GM12878 (cell line): ENCODE results near the gene FLT1. TPM values are rescaled to one million over a fixed set of nuclear protein-coding genes. Genes with fewer than 3 reads are reported as not detected.

ENCODE experiments used
- BMI1 ChIP-seq: fragments of 450-650 bp; IDR thresholded peaks from 2 replicates; pipeline ENCODE4 v1.6.1; 2016; ENCODE audit warnings: mild to moderate bottlenecking, moderate library complexity, borderline replicate concordance
- CHD4 ChIP-seq: fragments of 200-600 bp; sonication (generic); IDR thresholded peaks from 2 replicates; pipeline ENCODE4 v1.6.1; 2016; ENCODE audit warnings: mild to moderate bottlenecking
- MXI1 ChIP-seq: fragments of 150-350 bp; IDR thresholded peaks from 2 replicates; pipeline ENCODE4 v1.6.1; 2011; ENCODE audit warnings: low read depth, mild to moderate bottlenecking, inconsistent platforms, low read length, improper control_type of control experiment
- NFYA ChIP-seq: IDR thresholded peaks from 2 replicates; pipeline ENCODE4 v1.6.1; 2011; ENCODE audit warnings: low read depth, mild to moderate bottlenecking, low read length, improper control_type of control experiment, borderline replicate concordance
- RAD51 ChIP-seq: fragments of 450-650 bp; IDR thresholded peaks from 2 replicates; pipeline ENCODE4 v1.6.1; 2016; ENCODE audit warnings: moderate library complexity, mild to moderate bottlenecking, inconsistent platforms
- RFX5 ChIP-seq: IDR thresholded peaks from 2 replicates; pipeline ENCODE4 v1.6.1; 2011; ENCODE audit warnings: low read depth, low read length, improper control_type of control experiment
- YBX1 ChIP-seq: fragments of 450-650 bp; IDR thresholded peaks from 2 replicates; pipeline ENCODE4 v1.6.1; 2016; ENCODE audit warnings: antibody characterized with exemption
- polyA plus RNA-seq, 11 experiments: library from polyadenylated mRNA; depleted of rRNA in 4 of 11; unstranded in 6 of 11; stranded (reverse) in 5 of 11; fragments of >200 nt; fragmentation: Nextera tagmentation in 4 of 11; fragmentation: Illumina TruSeq in 1 of 11; extraction: Ambion mirVana in 4 of 11; extraction: Trizol in 1 of 11; gene quantifications; 1 replicate in 1 of 11; 2 replicates in 10 of 11; pipeline versions ENCODE4 v1.2.1 to v1.2.3, GENCODE V29; 2011 to 2016; ENCODE audit warnings: inconsistent platforms in 2 of 11, missing spikeins in 2 of 11, low read depth in 1 of 11
- total RNA-seq, 4 experiments: library from RNA; depleted of rRNA in 3 of 4; stranded (reverse); fragments of >200 nt in 3 of 4; fragmentation: Illumina TruSeq in 1 of 4; extraction: Trizol in 1 of 4; gene quantifications; 2 replicates each; pipeline versions ENCODE4 v1.2.1 to v1.2.3, GENCODE V29; 2013 to 2021
- TF ChIP-seq, protein P1 (sequence below): fragments of 450-650 bp; IDR thresholded peaks from 2 replicates; pipeline ENCODE4 v1.6.1; 2016; ENCODE audit warnings: mild to moderate bottlenecking
- TF ChIP-seq, protein P2 (sequence below): fragments of 150-350 bp; IDR thresholded peaks from 2 replicates; pipeline ENCODE4 v1.6.1; 2016; ENCODE audit warnings: low read depth, low read length

Gene FLT1
- total and polyA plus RNA-seq, 10 of the 15 experiments (the other 5 are each of a cell fraction or from before 2014, with no cell fraction given), result 0.55 to 5.6 (median 0.84) TPM

DNA sequence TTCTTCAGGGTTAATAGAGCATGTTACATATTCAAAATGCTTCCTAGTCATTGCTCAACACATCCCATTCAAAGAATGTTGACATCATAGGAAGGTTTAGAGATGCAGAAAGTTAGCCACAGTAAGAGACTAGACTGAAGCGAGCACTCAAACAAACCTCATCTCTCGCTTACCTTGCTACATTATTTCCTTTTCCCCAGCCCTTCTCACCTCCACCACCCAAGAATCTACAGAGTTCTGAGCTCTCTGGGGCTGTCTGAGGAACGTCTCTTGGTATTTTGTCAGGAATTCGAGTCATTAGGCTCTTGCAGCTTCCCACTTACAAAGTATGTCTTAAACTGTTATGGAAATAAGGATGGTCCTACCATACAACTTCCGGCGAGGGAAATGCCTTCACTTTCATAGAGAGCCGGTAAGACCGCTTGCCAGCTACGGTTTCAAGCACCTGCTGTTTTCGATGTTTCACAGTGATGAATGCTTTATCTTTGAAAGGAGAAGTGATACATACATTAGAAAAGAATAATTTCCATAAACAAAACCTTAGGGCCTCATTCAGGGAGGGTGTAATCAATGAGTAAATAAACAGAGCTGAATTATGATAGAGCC lies 65.1 kb downstream of the FLT1 start (continued):
- TF ChIP-seq, protein P1, sequence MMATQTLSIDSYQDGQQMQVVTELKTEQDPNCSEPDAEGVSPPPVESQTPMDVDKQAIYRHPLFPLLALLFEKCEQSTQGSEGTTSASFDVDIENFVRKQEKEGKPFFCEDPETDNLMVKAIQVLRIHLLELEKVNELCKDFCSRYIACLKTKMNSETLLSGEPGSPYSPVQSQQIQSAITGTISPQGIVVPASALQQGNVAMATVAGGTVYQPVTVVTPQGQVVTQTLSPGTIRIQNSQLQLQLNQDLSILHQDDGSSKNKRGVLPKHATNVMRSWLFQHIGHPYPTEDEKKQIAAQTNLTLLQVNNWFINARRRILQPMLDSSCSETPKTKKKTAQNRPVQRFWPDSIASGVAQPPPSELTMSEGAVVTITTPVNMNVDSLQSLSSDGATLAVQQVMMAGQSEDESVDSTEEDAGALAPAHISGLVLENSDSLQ, result peak; percentile 43; the same call in 1 of the 2 replicates
- TF ChIP-seq BMI1, result no peak
- TF ChIP-seq NFYA, result no peak
- TF ChIP-seq MXI1, result no peak
- no peak for TF ChIP-seq YBX1
- no peak for TF ChIP-seq RAD51
- TF ChIP-seq, protein P2, sequence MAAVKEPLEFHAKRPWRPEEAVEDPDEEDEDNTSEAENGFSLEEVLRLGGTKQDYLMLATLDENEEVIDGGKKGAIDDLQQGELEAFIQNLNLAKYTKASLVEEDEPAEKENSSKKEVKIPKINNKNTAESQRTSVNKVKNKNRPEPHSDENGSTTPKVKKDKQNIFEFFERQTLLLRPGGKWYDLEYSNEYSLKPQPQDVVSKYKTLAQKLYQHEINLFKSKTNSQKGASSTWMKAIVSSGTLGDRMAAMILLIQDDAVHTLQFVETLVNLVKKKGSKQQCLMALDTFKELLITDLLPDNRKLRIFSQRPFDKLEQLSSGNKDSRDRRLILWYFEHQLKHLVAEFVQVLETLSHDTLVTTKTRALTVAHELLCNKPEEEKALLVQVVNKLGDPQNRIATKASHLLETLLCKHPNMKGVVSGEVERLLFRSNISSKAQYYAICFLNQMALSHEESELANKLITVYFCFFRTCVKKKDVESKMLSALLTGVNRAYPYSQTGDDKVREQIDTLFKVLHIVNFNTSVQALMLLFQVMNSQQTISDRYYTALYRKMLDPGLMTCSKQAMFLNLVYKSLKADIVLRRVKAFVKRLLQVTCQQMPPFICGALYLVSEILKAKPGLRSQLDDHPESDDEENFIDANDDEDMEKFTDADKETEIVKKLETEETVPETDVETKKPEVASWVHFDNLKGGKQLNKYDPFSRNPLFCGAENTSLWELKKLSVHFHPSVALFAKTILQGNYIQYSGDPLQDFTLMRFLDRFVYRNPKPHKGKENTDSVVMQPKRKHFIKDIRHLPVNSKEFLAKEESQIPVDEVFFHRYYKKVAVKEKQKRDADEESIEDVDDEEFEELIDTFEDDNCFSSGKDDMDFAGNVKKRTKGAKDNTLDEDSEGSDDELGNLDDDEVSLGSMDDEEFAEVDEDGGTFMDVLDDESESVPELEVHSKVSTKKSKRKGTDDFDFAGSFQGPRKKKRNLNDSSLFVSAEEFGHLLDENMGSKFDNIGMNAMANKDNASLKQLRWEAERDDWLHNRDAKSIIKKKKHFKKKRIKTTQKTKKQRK, result no peak
- TF ChIP-seq CHD4, result no peak
- no peak for TF ChIP-seq RFX5
